GM06990 (cell line): Measurements from ENCODE around the gene EHBP1.

Experiments
- DNase-seq: peaks from one replicate; pipeline ENCODE4 v3.0.0-alpha.2; 2011; ENCODE audit not compliant: insufficient read length; ENCODE audit errors: extremely low read depth
- H3K27me3 ChIP-seq: replicated peaks from 2 replicates; pipeline ENCODE4 v1.6.0; 2011; ENCODE audit warnings: low read length; ENCODE audit not compliant: control insufficient read depth, insufficient read depth
- H3K36me3 ChIP-seq: 2 replicates; pipeline ENCODE4 v1.5.1; 2011; ENCODE audit warnings: low read length; ENCODE audit not compliant: control insufficient read depth, insufficient read depth
- H3K4me3 ChIP-seq: replicated peaks from 2 replicates; pipeline ENCODE4 v1.5.1; 2011; ENCODE audit warnings: low read depth, mild to moderate bottlenecking, control low read depth, low read length
- TF ChIP-seq, protein P1 (sequence below): IDR thresholded peaks from 2 replicates; pipeline ENCODE4 v1.5.1; 2011; ENCODE audit warnings: low read length, control low read depth, mild to moderate bottlenecking, inconsistent platforms; ENCODE audit not compliant: insufficient read depth, poor library complexity, severe bottlenecking

EHBP1 gene

DNA sequence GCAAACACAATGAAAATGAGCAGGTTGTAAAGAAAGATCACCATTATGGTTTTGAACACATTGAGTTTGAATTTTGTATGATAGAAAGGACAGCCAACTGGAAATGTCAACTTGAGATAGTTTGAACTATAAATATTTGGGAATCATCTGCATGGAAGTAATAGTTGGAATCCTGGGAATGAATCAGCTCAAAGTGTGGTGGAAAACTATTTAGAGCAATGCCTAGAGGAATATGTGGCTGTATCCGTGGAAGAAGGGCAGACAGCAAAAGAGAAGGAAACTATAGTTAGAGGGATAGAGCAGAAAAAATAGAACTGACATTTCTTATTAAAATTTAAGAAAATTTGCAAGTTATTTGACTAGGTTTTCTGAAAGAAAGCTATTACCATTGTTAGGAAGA is 232.6 kb downstream of the EHBP1 start:
- no peak for DNase-seq

DNA sequence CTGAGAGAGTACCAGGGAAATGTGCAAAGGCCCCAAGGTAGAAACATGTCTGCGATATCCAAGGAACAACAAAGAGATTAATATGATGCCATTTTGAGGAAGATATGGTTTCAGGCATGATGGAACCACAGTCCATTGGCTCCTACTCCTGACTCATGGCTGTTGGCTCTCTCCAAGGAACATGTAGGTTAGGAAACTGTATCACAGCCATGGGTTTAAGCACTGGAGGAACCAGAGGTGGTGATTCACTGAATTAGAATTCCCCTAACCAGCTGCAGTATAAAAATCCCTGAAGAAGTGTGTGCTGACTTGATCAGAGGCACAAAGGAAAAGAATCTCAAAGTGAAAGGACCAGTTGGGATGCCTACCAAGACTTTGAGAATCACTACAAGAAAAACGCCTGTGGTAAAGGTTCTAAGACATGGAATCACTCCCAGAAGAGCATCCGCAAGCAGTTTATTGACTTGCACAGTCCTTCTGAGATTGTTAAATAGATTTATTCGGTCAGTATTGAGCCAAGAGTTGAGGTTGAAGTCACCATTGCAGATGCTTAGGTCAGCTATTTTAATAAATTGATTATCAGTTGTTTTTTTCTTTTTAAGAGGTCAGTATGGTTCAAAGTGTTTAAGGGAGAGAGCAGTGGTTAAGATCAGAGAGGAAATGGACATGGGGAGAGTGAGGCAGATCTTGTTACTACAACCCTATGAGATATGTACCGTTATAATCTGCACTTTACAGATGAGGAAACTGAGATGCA is 234.4 kb downstream of the EHBP1 start:
- TF ChIP-seq, protein P1, sequence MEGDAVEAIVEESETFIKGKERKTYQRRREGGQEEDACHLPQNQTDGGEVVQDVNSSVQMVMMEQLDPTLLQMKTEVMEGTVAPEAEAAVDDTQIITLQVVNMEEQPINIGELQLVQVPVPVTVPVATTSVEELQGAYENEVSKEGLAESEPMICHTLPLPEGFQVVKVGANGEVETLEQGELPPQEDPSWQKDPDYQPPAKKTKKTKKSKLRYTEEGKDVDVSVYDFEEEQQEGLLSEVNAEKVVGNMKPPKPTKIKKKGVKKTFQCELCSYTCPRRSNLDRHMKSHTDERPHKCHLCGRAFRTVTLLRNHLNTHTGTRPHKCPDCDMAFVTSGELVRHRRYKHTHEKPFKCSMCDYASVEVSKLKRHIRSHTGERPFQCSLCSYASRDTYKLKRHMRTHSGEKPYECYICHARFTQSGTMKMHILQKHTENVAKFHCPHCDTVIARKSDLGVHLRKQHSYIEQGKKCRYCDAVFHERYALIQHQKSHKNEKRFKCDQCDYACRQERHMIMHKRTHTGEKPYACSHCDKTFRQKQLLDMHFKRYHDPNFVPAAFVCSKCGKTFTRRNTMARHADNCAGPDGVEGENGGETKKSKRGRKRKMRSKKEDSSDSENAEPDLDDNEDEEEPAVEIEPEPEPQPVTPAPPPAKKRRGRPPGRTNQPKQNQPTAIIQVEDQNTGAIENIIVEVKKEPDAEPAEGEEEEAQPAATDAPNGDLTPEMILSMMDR, result no peak
- H3K4me3 ChIP-seq, result no peak overlapping the region
- H3K36me3 ChIP-seq, result no peaks in the 10 kb centered on the region
- DNase-seq, result no peak
- H3K27me3 ChIP-seq, result no peaks in the 10 kb centered on the region

More for the DNA sequence above, 232.6 kb downstream of the EHBP1 start:
- Histone ChIP-seq H3K36me3 (no peaks in the 10 kb centered on the region), H3K4me3 (no peak overlapping the region), H3K27me3 (no peaks in the 10 kb centered on the region)
- TF ChIP-seq, protein P1, result no peak

DNA sequence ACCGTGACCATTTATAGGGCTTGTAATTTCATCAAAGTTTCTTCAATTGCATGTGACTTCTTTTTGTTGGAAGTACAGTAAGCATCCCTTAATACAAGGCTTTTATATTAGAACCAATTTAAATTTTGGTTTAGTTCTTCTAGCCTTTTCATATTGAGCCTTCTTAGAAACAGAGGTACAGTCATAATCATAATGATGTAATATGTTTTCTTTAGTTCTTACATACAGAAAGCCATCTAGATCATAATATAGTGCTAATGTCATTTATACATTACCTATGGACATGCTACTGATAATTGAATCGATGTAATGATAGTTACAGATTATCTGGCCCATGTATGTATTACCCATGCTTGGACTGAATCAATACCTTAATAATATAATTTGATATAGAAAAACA is 235.2 kb downstream of the EHBP1 start:
- no peaks in the 10 kb centered on the region for H3K36me3 ChIP-seq
- no peak overlapping the region for H3K4me3 ChIP-seq
- TF ChIP-seq, protein P1, result no peak
- H3K27me3 ChIP-seq, result no peaks in the 10 kb centered on the region
- DNase-seq, result no peak

DNA sequence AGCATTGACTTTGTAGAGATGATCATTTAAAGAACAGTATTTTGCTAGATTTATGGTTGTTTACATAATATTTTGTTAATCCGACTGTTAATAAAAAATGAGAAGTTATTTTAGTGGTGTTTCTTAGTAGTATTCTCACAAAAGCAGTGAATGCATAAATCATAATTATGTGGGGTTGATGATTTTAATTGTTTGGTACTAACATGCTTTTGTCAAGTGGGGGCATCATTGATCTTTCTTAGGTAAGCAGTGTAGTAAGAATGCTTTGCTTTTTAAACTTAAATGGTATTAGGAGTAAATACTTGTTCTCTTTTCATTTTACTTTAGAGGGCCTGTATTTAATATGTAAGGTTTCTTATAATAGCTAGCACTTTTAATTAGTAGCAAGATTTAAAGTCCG is 235.9 kb downstream of the EHBP1 start:
- no peak for DNase-seq
- TF ChIP-seq, protein P1, result no peak
- H3K36me3 ChIP-seq, result no peaks in the 10 kb centered on the region
- no peak overlapping the region for H3K4me3 ChIP-seq
- H3K27me3 ChIP-seq, result no peaks in the 10 kb centered on the region

DNA sequence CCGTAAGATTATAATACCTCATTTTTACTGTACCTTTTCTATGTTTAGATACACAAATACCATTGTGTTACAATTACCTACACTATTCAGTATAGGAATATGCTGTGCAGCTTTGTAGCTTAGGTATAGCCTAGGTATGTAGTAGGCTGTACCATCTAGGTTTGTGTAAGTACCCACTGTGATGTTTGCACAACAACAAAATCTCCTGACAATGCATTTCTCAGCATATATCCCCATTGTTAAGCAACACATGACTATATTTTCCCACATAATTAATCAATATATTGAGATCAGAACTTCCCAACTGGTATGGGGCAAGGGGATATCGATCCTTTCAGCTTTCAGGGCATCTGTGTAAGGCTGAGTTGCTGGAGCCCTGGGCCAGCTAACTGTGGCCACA is 238.8 kb downstream of the EHBP1 start:
- Histone ChIP-seq H3K36me3 (no peaks in the 10 kb centered on the region), H3K4me3 (no peak overlapping the region), H3K27me3 (no peaks in the 10 kb centered on the region)
- TF ChIP-seq, protein P1, result no peak
- DNase-seq, result no peak
